SIG-M5 treated with dmso at 0.1 percent for 504 hours (cell line): ENCODE data around the gene SHOC2.
A peak's percentile ranks its signal among the peaks of the same experiment; 100 is the strongest.

Experiments used
- DNase-seq: peaks from one replicate; lab custom pipeline; 2025; ENCODE audit not compliant: unreplicated experiment; lab: John Stamatoyannopoulos, UW

Gene SHOC2

GRCh38 chr10:110919349-110919931 lies at the start of gene SHOC2:
SHOC2 (plus strand) TSS chr10:110919604; CDS start chr10:110964359, 44,755 bp downstream.
- DNase-seq = no peak

- no peak for DNase-seq
These were observed 48.5 kb upstream of the SHOC2 start for GRCh38 chr10:110870823-110871297.

- peak; percentile 90 for DNase-seq
These were observed 47.9 kb upstream of the SHOC2 start, which contains the start of gene PDCD4 for GRCh38 chr10:110871298-110872084. PDCD4 (plus strand) TSS chr10:110871928; CDS start chr10:110876028, 4,100 bp downstream.

- DNase-seq = peak; percentile 88
These were observed 47.0 kb upstream of the SHOC2 start for GRCh38 chr10:110872145-110872983.

- DNase-seq = no peak
These were observed 46.1 kb upstream of the SHOC2 start for GRCh38 chr10:110872984-110873923.

- no peak for DNase-seq
These were observed 45.5 kb upstream of the SHOC2 start for GRCh38 chr10:110873951-110874350.

GRCh38 chr10:110876000-110876399 lies 43.4 kb upstream of the SHOC2 start:
- DNase-seq = no peak

GRCh38 chr10:110876788-110877187 lies 42.6 kb upstream of the SHOC2 start:
- DNase-seq = no peak

- DNase-seq = no peak
These were observed 39.4 kb upstream of the SHOC2 start for GRCh38 chr10:110880012-110880411.

GRCh38 chr10:110881247-110881646 lies 38.2 kb upstream of the SHOC2 start:
- no peak for DNase-seq

GRCh38 chr10:110881905-110882304 lies 37.5 kb upstream of the SHOC2 start:
- no peak for DNase-seq

GRCh38 chr10:110883924-110884323 lies 35.5 kb upstream of the SHOC2 start:
- no peak for DNase-seq

- DNase-seq = no peak
These were observed 33.3 kb upstream of the SHOC2 start for GRCh38 chr10:110885932-110886674.

- no peak for DNase-seq
These were observed 31.8 kb upstream of the SHOC2 start for GRCh38 chr10:110887560-110887959.

- DNase-seq = no peak
These were observed 26.7 kb upstream of the SHOC2 start for GRCh38 chr10:110892602-110893288.

- DNase-seq = peak; percentile 72
These were observed 25.7 kb upstream of the SHOC2 start for GRCh38 chr10:110893559-110894179.

GRCh38 chr10:110897184-110897583 lies 22.2 kb upstream of the SHOC2 start:
- DNase-seq = no peak

- no peak for DNase-seq
These were observed 21.0 kb upstream of the SHOC2 start for GRCh38 chr10:110898391-110898790.

GRCh38 chr10:110900983-110901382 lies 18.4 kb upstream of the SHOC2 start:
- no peak for DNase-seq
